NCI-H1105 (cell line): ENCODE data around the gene MPZL2.

Source experiments
- DNase-seq: peaks from one replicate; lab custom pipeline; 2025; lab: John Stamatoyannopoulos, UW

MPZL2 gene

GRCh38 chr11:118283037-118283636 lies 19.0 kb upstream of the MPZL2 start:
- no peak for DNase-seq

- DNase-seq: no peak
Observed at GRCh38 chr11:118282606-118283005, 18.5 kb upstream of the MPZL2 start.

- no peak for DNase-seq
Observed at GRCh38 chr11:118281284-118281683, 17.2 kb upstream of the MPZL2 start.

- no peak for DNase-seq
Observed at GRCh38 chr11:118277312-118277711, 13.2 kb upstream of the MPZL2 start.

- no peak for DNase-seq
Observed at GRCh38 chr11:118276422-118276821, 12.3 kb upstream of the MPZL2 start.

- DNase-seq: no peak
Observed at GRCh38 chr11:118275176-118275575, 11.1 kb upstream of the MPZL2 start.

- no peak for DNase-seq
Observed at GRCh38 chr11:118274186-118274585, 10.1 kb upstream of the MPZL2 start.

- no peak for DNase-seq
Observed at GRCh38 chr11:118272001-118272400, 7.9 kb upstream of the MPZL2 start.

- peak; percentile 28 for DNase-seq
Observed at GRCh38 chr11:118267486-118267885, 3.4 kb upstream of the MPZL2 start.

GRCh38 chr11:118265954-118266353 lies 1.9 kb upstream of the MPZL2 start:
- DNase-seq: no peak

GRCh38 chr11:118264569-118265465 lies 720 bp upstream of the MPZL2 start:
- no peak for DNase-seq

GRCh38 chr11:118263112-118263511 lies 985 bp downstream of the MPZL2 start:
- DNase-seq: no peak

GRCh38 chr11:118260353-118260752 lies 3.7 kb downstream of the MPZL2 start:
- DNase-seq: no peak

- no peak for DNase-seq
Observed at GRCh38 chr11:118259138-118259537, 5.0 kb downstream of the MPZL2 start.

GRCh38 chr11:118258410-118258809 lies 5.7 kb downstream of the MPZL2 start:
- DNase-seq: no peak

- DNase-seq: no peak
Observed at GRCh38 chr11:118252688-118253087, 11.4 kb downstream of the MPZL2 start.

- peak; percentile 99 for DNase-seq
Observed at GRCh38 chr11:118251858-118252652, 12.0 kb downstream of the MPZL2 start, which contains the start of gene MPZL3. Gene MPZL3, minus strand, starts transcription at chr11:118252365. Its CDS starts 71 bp downstream, at chr11:118252294.

GRCh38 chr11:118247041-118247440 lies 17.1 kb downstream of the MPZL2 start:
- no peak for DNase-seq

GRCh38 chr11:118245936-118246562 lies 18.0 kb downstream of the MPZL2 start:
- no peak for DNase-seq

GRCh38 chr11:118243993-118244762 lies 19.9 kb downstream of the MPZL2 start:
- no peak for DNase-seq

- no peak for DNase-seq
Observed at GRCh38 chr11:118243161-118243560, 20.9 kb downstream of the MPZL2 start.
